KOPT-K1 (cell line): ENCODE measurements around the gene BTBD10.

Experiments
- H3K27ac ChIP-seq: fragments of 200-600 bp; sonication (generic); 2 replicates; pipeline ENCODE4 v1.5.1; 2016; ENCODE audit warnings: antibody characterized with exemption, mild to moderate bottlenecking, low read depth, low read length; ENCODE audit not compliant: poor library complexity, severe bottlenecking
- H3K36me3 ChIP-seq: fragments of 200-600 bp; sonication (generic); 2 replicates; pipeline ENCODE4 v1.5.1; 2017; ENCODE audit warnings: antibody characterized with exemption, mild to moderate bottlenecking, low read length, moderate library complexity; ENCODE audit not compliant: insufficient read depth
- H3K9me3 ChIP-seq: fragments of 200-600 bp; sonication (generic); 2 replicates; pipeline ENCODE4 v1.5.1; 2017; ENCODE audit warnings: antibody characterized with exemption, low read length, mild to moderate bottlenecking; ENCODE audit not compliant: insufficient read depth, poor library complexity, severe bottlenecking

BTBD10 gene

DNA sequence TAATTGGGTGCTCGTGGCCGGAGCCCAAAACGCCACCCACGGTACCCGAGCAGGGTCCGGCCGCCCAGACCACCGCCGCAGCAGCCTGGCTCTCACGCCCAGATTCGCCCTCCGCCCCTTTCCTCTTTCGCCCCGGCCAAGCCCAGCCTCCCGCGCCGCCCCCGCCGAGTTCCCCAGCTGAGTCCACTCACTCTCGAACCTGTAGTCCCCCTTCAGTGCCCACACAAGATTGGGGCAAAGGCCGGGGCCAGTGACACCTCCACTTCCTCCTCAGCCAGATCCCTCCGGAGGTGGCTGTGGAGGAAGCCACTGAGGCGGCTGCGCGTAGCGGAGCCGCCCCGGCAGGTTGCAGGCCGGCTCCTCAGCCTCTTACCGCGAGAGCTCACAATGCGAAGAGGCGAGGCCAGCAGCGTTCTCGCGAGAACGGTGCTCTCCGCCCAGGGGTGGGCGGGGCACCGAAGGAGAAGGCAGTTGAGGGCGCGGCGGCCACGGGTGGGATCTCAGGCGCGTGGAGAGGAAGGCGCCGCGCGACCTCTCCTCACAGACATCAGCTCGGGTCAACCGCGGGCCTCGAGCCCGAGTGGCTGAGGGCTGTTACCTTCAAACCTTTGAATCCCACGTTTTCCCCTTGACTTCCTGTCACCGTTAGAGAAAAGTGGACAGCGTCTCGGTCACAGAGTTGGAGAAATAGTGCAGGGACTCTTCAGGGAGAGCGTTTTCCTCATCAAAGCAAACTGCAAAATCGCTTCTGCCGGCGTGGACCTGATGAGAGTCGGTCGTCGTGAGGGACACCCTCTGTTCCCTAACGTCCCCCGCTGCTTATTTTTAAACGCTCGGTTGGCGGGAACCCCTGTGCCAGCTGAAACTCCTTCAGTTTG lies at the start of gene BTBD10:
TSS of gene BTBD10 (minus strand) at position 322 of the 878 bp plus-strand sequence. CDS start 18,098 bp downstream, outside the sequence.
- Histone ChIP-seq H3K36me3 (no peaks in the 10 kb centered on the region), H3K27ac (peak within 1 kb of the TSS; percentile 93), H3K9me3 (no peaks in the 10 kb centered on the region)

DNA sequence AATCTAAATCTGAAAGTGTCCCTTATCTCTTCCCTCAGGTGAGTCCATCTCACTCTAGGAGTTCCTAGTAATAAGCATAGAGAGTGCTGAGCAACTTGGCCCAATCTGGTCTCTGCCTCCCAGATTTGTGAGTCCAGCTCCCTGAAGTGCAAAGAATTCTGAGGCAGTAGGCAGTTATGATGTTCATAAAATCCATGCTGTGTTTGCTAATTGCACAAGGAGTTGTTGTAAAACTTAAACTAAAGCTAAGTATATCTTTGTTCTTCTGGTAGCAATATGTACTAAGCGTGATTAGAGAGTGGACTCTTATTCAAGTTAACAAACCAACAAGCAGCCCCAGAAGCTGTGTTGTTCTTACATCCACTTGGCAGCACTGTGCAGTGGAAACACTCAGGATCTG lies 40.4 kb upstream of the BTBD10 start:
- H3K27ac ChIP-seq: no peak overlapping the region
- no peaks in the 10 kb centered on the region for H3K9me3 ChIP-seq
- no peaks in the 10 kb centered on the region for H3K36me3 ChIP-seq

DNA sequence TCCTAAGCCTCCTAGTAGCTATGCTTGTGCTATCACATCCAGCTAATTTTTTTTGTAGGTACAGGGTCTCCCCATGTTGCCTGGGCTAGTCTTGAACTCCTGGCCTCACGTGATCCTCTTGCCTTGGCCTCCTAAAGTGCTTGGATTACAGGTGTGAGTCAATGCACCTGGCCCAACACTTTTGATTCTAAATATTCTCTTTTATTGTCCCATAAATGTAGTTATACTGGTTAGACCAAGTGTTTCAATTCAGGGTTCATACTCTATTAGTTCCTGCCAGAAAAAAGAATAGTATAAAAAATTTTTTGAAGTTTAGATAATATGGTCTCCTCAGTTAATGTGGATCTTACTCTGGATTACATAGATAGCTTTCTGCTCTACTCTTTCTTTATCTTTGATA lies 39.5 kb upstream of the BTBD10 start:
- no peaks in the 10 kb centered on the region for H3K36me3 ChIP-seq
- no peak overlapping the region for H3K27ac ChIP-seq
- H3K9me3 ChIP-seq: no peaks in the 10 kb centered on the region

GRCh38 chr11:13495929-13496328 lies 32.9 kb upstream of the BTBD10 start, which contains the start of gene PTH:
Gene PTH, minus strand, starts transcription at chr11:13495997. Its CDS starts 3,142 bp downstream, at chr11:13492855.
- no peak within 1 kb of the TSS for H3K27ac ChIP-seq
- H3K9me3 ChIP-seq: no peaks in the 10 kb centered on the region
- no peaks in the 10 kb centered on the region for H3K36me3 ChIP-seq

GRCh38 chr11:13494051-13494450 lies 31.0 kb upstream of the BTBD10 start:
- H3K36me3 ChIP-seq: no peaks in the 10 kb centered on the region
- H3K27ac ChIP-seq: no peak overlapping the region
- no peaks in the 10 kb centered on the region for H3K9me3 ChIP-seq

GRCh38 chr11:13487661-13488030 lies 24.6 kb upstream of the BTBD10 start:
- H3K9me3 ChIP-seq: no peaks in the 10 kb centered on the region
- H3K27ac ChIP-seq: no peak overlapping the region
- no peaks in the 10 kb centered on the region for H3K36me3 ChIP-seq

GRCh38 chr11:13486926-13487660 lies 24.1 kb upstream of the BTBD10 start:
- Histone ChIP-seq H3K27ac (no peak overlapping the region), H3K9me3 (no peaks in the 10 kb centered on the region), H3K36me3 (no peaks in the 10 kb centered on the region)

GRCh38 chr11:13480198-13480597 lies 17.2 kb upstream of the BTBD10 start:
- Histone ChIP-seq H3K36me3 (no peaks in the 10 kb centered on the region), H3K27ac (no peak overlapping the region), H3K9me3 (peaks cover 7% of the 10 kb centered on the region)

DNA sequence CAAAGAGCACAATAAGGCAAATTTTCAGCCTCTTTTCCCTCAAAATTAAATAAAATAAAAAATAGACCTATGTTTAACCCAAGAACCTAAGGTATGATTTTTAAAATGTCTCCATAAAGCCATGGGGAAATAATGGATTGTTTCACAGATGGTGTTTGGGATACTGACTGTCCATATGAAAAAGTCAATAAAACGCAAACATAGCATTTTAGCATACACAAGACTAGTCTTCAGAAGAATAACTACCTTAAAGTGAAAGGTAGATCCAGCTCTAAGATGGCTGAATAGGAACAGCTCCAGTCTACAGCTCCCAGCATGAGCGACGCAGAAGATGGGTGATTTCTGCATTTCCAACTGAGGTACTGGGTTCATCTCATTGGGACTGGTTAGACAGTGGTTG lies 16.7 kb upstream of the BTBD10 start:
- Histone ChIP-seq H3K9me3 (peaks cover 7% of the 10 kb centered on the region), H3K27ac (no peak overlapping the region), H3K36me3 (no peaks in the 10 kb centered on the region)

GRCh38 chr11:13475091-13475490 lies 12.1 kb upstream of the BTBD10 start:
- H3K9me3 ChIP-seq: peaks cover 2% of the 10 kb centered on the region
- H3K27ac ChIP-seq: no peak overlapping the region
- no peaks in the 10 kb centered on the region for H3K36me3 ChIP-seq

DNA sequence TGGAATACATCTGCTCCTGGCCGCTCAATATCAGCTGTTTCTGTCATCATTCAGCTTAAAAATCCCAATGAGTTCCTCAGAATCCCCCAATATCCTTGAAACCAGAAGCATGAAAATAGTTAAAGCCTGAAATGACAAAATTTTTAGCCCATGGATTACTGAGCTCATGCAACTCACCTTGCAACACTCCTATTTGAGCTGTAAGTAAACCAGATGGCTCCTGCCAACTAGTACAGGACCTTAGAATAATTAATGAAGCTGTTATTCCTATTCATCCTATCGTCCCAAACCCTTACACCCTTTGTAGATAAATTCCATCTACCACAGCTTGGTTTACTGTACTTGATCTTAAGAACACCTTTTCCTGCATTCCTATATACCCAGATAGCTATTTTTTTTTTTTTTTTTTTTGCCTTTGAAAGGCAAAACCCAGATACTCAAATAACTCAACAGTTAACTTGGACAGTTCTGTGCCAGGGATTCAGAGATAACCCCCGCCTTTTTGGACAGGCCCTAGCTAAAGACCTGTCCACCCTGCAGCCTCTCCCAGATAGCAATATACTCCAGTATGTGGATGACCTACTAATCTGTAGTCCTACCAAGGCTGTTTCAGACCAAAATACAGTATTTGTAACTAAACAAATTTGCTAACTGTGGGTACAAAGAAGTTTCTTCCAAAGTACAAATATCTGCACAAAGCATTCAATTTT lies 10.1 kb upstream of the BTBD10 start:
- Histone ChIP-seq H3K36me3 (no peaks in the 10 kb centered on the region), H3K9me3 (no peaks in the 10 kb centered on the region), H3K27ac (no peak overlapping the region)

GRCh38 chr11:13468750-13469149 lies 5.7 kb upstream of the BTBD10 start:
- Histone ChIP-seq H3K27ac (no peak overlapping the region), H3K9me3 (no peaks in the 10 kb centered on the region), H3K36me3 (no peaks in the 10 kb centered on the region)

DNA sequence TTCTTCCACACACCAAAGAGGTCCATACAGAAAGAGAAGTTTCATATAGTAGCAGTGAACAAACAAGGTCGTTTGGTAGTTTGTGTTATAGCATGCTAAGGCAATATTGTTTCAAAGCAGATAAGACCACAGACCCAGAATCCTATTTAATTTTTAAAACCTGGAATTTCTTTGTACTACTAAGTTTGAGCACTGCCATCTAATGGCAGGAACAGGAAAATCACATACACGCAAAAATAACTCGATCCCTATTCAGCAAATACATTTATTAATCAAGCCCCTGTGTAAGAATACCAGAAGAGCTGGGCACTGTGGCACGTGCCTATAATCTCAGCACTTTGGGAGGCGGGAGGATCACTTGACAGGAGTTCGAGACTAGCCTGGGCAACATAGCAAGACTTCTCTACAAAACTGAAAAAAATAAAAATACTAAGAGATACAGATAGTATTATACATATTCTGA lies 2.9 kb upstream of the BTBD10 start:
- Histone ChIP-seq H3K9me3 (no peaks in the 10 kb centered on the region), H3K36me3 (no peaks in the 10 kb centered on the region), H3K27ac (no peak overlapping the region)

DNA sequence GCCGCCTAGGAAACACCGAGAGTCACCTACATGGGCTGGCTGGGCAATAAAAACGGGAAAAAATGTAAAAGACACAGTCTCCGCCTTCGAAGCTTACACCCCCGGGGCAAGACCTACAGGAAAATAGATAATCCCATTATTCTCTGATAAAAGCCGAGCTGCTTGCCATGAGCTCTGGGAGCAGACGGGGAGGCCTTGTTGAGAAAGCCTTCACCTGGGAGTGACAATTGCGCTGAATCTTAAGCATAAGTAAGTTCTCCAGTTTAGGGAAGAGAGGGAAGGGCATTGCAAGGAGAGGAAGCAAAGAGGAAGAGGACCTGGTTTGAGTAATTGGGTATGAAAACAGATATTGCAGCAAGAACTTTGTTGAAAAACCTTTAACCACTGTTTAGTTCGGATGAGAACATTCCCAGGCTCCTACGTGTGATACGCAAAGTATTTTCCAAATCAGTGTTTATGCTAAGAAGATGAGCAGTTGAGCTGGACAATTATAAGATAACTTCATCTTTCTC lies 813 bp upstream of the BTBD10 start:
- H3K27ac ChIP-seq: peak overlapping the region; percentile 93

More for the DNA sequence above, 813 bp upstream of the BTBD10 start:
- Histone ChIP-seq H3K36me3 (no peaks in the 10 kb centered on the region), H3K9me3 (no peaks in the 10 kb centered on the region)
